Nephron progenitor cell (in vitro differentiated cells): ENCODE results near the gene RGCC.

Source experiments
- DNase-seq: peaks from one replicate; pipeline ENCODE4 v3.0.0; 2021
- H3K27ac Mint-ChIP-seq: 2 replicates; pipeline ENCODE4 v1.8.0; 2021; ENCODE audit warnings: mild to moderate bottlenecking, moderate library complexity, mixed read lengths
- H3K27me3 Mint-ChIP-seq: 2 replicates; pipeline ENCODE4 v1.8.0; 2021; ENCODE audit warnings: mild to moderate bottlenecking, low read depth, mixed read lengths; ENCODE audit not compliant: poor library complexity
- H3K36me3 Mint-ChIP-seq: 2 replicates; pipeline ENCODE4 v1.8.0; 2021; ENCODE audit warnings: low read depth, mixed read lengths
- H3K4me1 Mint-ChIP-seq: 2 replicates; pipeline ENCODE4 v1.8.0; 2021; ENCODE audit warnings: mixed read lengths
- H3K4me3 Mint-ChIP-seq: 2 replicates; pipeline ENCODE4 v1.8.0; 2021; ENCODE audit warnings: mild to moderate bottlenecking, moderate library complexity, mixed read lengths
- H3K9me3 Mint-ChIP-seq: 2 replicates; pipeline ENCODE4 v1.8.0; 2021; ENCODE audit warnings: mild to moderate bottlenecking, moderate library complexity, mixed read lengths
- CTCF ChIP-seq: fragments of 200-600 bp; sonication (generic); IDR thresholded peaks from 2 replicates; pipeline ENCODE4 v1.5.0; 2021; ENCODE audit warnings: antibody characterized with exemption

Gene RGCC

GRCh38 chr13:41456768-41457588 is at the start of gene RGCC:
RGCC (plus strand) TSS chr13:41457550; CDS start chr13:41457708, 158 bp downstream.
- Mint-ChIP-seq H3K36me3 (no peaks in the 10 kb centered on the region), H3K27me3 (peaks cover 92% of the 10 kb centered on the region), H3K4me1 (no peaks in the 10 kb centered on the region), H3K9me3 (peaks cover 10% of the 10 kb centered on the region), H3K27ac (no peak within 1 kb of the TSS), H3K4me3 (peak within 1 kb of the TSS; percentile 74)
- no peak for TF ChIP-seq CTCF
- peak; percentile 88 for DNase-seq

- no peaks in the 10 kb centered on the region for H3K36me3 Mint-ChIP-seq
- H3K9me3 Mint-ChIP-seq, result no peaks in the 10 kb centered on the region
- H3K27me3 Mint-ChIP-seq, result peaks cover 7% of the 10 kb centered on the region
- no peak for TF ChIP-seq CTCF
- peaks cover 11% of the 10 kb centered on the region for H3K4me1 Mint-ChIP-seq
- no peak for DNase-seq
- no peak overlapping the region for H3K4me3 Mint-ChIP-seq
- H3K27ac Mint-ChIP-seq, result no peak overlapping the region
These were observed 49.2 kb upstream of the RGCC start for GRCh38 chr13:41408121-41408520.

GRCh38 chr13:41408746-41409145 is 48.6 kb upstream of the RGCC start:
- Mint-ChIP-seq H3K4me3 (no peak overlapping the region), H3K27me3 (peaks cover 7% of the 10 kb centered on the region), H3K27ac (no peak overlapping the region), H3K9me3 (no peaks in the 10 kb centered on the region), H3K36me3 (no peaks in the 10 kb centered on the region), H3K4me1 (peaks cover 13% of the 10 kb centered on the region)
- TF ChIP-seq CTCF, result no peak
- no peak for DNase-seq

GRCh38 chr13:41409611-41410010 is 47.7 kb upstream of the RGCC start:
- peaks cover 13% of the 10 kb centered on the region for H3K4me1 Mint-ChIP-seq
- H3K36me3 Mint-ChIP-seq, result no peaks in the 10 kb centered on the region
- H3K9me3 Mint-ChIP-seq, result no peaks in the 10 kb centered on the region
- DNase-seq, result no peak
- H3K27me3 Mint-ChIP-seq, result peaks cover 7% of the 10 kb centered on the region
- no peak overlapping the region for H3K4me3 Mint-ChIP-seq
- no peak overlapping the region for H3K27ac Mint-ChIP-seq
- TF ChIP-seq CTCF, result no peak

- Mint-ChIP-seq H3K4me1 (peaks cover 13% of the 10 kb centered on the region), H3K36me3 (no peaks in the 10 kb centered on the region), H3K27me3 (peaks cover 13% of the 10 kb centered on the region), H3K9me3 (no peaks in the 10 kb centered on the region), H3K4me3 (no peak overlapping the region), H3K27ac (no peak overlapping the region)
- no peak for TF ChIP-seq CTCF
- DNase-seq, result no peak
These were observed 46.3 kb upstream of the RGCC start for GRCh38 chr13:41411060-41411459.

- no peak overlapping the region for H3K27ac Mint-ChIP-seq
- H3K27me3 Mint-ChIP-seq, result peaks cover 13% of the 10 kb centered on the region
- H3K4me3 Mint-ChIP-seq, result no peak overlapping the region
- H3K9me3 Mint-ChIP-seq, result no peaks in the 10 kb centered on the region
- DNase-seq, result peak; percentile 7
- peaks cover 13% of the 10 kb centered on the region for H3K4me1 Mint-ChIP-seq
- no peak for TF ChIP-seq CTCF
- H3K36me3 Mint-ChIP-seq, result no peaks in the 10 kb centered on the region
These were observed 45.8 kb upstream of the RGCC start for GRCh38 chr13:41411522-41411921.
